Activated naive CD4-positive, alpha-beta T cell (primary cell): ENCODE data around the gene MEMO1.
"Not testable (repeated sequence)": the region's sequence is repeated elsewhere in the genome, so short reads cannot be mapped to it uniquely, and the experiment has no call there.

Experiments
- DNase-seq, 4 experiments: peaks; one replicate each; lab custom pipeline; 2025; lab: John Stamatoyannopoulos, UW

The MEMO1 gene

DNA sequence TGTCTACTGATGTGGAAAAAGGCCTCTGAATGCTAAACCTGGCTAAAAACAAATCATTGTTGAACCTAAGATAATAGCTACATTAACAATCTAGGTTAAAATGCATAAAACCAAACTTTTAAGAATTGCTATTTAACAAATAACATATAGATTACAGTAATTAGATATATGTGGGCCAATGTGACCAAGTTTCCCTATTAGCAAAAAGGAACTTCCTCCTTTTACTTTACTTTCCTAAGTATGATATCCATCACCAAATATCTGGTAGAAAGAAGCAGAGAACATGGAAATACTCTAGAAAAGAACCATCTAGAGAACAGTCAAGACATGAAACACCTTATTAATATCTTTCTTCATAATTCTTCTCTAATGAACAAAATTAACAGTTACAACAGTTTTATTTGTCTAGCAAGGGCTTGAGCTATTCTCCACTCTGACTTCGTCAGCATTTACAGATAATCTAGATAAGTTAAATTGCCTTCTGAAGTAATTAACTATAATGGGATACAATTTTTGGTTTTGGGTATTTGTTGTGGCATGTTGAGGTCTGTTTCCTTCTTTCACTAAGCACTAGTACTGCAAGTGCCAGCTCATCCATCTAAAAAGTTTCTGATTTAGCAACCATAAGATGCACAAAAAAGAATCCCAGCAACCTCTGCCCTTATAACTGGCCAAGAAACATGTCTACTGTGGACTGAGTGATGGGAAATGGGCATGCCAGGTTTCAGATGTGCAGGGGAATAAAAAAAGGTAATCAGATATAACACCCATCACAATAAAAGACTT, 53.3 kb downstream of the MEMO1 start:
- DNase-seq: no peak

DNA sequence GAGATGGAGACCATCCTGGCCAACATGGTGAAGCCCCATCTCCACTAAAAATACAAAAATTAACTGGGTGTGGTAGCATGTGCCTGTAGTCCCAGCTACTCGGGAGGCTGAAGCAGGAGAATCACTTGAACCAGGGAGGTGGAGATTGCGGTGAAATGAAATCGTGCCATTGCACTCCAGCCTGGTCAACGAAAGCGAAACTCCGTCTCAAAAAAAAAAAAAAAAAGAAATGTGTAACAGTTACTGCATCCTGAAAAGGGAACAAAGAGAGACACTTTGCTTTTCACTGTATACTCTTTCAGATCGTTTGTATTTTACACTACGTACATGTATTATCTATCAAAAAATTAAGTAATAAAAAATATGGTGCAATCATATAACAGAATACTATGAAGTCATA, 53.9 kb downstream of the MEMO1 start:
- DNase-seq: not testable (repeated sequence)

DNA sequence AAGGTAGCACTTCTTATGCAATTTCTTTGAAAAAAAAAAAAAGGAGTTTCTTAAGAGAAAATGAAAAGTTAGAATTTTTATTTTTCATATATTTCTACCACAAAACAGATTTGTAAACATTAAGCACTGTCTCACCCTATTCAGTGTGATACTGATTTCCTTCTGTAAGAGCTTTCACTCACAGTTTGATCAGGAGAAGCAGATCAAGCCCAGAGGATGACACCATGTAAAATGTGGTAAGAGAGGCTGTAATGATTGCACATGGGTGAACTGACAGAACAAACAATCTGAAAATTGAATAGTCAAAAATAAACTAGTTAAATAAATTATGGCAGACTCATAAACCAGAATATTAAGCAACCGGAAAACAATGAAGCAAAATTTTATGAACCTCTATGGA, 54.5 kb downstream of the MEMO1 start:
- no peak for DNase-seq

DNA sequence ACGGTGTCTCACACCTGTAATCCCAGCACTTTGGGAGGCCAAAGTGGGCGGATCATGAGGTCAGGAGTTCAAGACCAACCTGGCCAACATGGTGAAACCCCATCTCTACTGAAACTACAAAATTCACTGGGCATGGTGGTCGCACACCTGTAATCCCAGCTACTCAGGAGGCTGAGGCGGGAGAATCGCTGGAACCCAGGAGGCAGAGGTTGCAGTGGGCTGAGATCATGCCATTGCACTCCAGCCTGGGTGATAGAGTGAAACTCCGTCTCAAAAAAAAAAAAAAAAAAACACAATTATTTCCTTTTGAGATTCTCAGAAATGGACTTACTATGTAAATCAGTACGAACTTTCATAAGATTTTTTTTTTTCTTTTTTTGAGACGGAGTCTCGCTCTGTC, 57.7 kb downstream of the MEMO1 start:
- not testable (repeated sequence) for DNase-seq

DNA sequence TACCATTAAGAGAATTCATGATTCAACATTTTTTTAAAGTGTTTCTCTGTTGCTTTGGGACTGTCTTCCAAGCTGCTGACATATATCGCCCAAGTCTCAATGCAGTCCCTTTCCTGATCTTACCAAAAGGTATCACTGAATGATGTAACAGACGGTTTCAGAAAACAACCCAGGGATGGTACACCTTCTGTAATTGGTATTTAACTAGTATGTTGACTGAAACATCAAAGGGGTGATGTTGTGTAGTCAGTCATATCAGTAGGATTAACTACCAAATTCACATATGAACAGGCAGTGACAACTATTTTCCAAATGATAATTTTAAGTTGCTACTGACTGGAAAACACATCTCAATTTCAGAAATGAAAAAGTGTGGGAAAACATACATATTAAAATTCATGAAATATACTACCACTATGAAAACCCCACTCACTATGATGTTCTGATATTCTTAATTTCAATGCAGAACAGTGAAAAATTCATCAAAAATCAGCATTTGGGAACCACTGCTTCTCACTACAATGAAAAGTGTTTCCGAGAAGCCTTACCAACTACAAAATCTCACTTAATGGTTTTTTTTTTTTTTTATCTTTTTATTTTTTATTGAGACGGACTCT, 59.8 kb downstream of the MEMO1 start:
- no peak for DNase-seq

DNA sequence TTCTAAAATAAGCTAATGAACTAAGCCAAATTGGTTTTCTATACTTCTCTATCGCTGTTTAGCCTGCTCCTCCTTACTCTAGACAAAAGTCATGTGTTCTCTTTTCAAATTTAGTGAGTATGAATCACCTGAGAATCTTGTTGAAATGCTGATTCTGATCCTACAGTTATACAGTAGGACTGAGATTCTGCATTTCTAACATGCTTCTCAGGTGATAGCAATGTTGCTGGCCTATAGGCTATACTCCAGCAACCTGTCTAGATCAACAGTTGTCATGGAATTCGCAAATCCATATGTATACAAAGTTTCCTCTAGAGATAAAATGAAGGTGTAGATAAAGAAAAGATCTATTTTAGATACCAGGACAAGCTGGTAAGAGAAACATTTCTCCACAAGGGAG, 62.9 kb downstream of the MEMO1 start:
- no peak for DNase-seq

DNA sequence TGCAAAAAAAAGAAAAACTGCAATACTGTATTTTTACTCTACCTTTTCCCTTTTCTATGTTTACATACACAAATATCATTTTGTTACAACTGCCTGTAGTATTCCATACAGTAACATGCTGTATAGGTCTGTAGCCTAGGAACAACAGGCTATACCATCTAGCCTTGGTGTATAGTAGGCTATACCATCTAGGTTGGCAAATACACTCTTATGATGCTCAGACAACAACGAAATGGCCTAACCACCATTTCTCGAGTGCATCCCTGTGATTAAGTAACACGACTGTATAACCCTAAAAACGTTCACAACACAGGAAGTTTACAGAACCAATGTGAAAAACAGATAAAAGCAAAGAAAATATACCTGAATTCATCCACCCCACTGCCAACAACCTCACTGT, 64.0 kb downstream of the MEMO1 start:
- no peak for DNase-seq

DNA sequence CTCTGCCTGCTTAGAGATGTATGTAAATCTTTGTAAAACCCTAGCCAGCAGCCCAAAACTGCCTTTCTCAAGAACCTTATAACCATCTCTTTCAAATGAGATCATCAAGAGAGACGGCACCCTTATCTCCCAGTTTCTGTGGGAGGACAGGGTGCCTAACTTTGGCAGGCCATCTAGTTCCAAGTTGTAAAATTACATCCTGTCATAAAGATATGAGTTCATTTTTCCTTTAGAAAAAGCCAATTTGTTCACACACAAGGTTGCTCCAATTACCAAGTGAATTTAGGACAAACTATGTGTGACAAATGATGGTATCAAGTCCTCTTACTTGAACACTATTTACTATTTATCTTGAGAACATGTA, 65.3 kb downstream of the MEMO1 start:
- DNase-seq: no peak

DNA sequence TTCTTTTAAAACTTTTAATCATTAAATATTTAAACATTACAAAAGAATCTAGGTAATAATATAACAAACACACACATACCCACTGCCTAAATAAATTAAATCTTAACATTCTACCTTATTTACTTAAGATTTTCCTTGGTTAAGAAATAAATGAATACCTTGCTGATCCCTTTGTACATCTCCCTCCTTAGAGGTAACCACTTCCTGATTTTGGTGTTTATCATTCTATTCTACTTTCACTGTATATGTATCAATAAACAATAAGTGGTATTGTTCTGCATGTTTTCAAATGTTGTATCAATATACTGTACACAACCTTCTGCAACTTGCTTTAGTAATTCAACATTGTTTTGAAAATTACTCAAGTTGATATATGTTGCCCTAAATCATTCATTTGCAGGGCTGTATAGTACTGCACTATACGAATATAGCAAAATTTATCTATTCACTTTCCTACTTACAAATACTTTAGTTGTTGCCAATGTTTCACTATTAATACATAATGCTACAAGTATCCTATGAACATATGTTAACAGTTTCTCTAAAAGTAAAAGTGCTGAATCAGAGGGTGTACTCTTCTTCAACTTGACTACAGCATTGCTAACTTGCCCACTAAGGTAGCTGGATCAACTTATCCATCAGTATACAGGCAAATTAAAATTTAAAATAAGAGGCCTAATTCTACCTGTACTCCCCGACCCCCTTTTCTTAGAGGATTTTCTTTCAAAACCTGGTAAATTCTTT, 65.8 kb downstream of the MEMO1 start:
- DNase-seq: no peak

DNA sequence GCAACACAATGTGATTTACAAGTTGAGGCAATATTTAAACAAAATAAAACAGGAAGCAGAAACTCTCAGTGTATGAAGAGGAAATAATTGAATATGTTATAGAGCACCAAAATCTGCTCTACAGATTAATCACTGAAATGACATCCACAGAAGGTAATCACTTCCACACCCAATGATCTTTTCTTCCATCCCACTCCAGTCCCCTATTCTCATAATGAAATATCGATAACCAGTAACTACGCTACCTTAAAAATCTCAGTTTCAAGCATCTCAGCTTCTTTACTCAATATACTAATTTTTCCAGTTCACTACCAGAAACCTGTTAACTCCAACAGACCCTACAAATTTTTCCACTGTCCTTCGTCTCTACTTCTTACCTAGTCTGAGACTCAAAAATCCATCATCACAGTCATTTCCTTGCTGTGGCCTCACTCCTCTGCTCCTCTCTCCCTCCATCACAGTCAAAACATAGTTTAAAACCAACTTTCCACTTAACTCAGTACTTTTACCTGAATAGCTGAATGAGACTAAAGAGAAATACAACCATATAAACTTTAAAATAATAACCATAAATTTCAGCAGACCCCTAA, 67.1 kb downstream of the MEMO1 start:
- DNase-seq: no peak

DNA sequence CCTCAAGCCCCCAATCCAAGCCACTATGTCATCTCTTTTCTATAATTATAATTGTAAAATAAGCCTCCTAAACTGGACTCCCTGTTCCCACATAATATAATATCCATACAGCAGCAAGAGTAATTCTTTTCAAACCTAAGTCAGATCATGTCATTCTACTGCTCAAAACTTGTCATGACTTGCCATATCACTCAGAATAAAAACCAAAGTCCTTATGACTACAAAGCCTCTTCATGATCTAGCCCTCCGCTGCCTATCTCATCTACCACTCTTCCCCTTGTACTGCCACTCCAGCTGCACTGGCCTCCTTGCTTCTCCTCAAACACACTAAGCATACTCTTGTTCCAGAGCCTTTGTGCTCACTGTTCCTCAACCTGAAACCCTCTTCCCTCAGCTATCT, 69.9 kb downstream of the MEMO1 start:
- DNase-seq: no peak

DNA sequence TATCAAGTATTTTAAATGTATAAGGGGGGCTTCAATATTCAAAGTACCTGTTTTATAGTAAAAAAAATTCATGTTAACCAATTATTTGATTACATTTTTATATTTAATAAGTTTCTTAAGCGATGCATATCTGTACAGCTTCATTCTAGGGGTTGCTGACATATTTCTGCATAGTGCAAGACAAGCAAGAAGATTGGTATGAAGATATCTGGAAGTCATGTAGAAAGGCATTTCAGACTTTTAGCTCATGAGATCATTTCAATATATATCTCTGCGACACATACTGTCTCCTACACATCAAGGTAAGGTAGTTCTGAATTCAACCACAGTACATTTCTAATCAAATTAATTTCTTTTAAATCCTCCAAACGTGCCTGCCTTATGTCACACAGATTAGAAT, 73.1 kb downstream of the MEMO1 start:
- no peak for DNase-seq

DNA sequence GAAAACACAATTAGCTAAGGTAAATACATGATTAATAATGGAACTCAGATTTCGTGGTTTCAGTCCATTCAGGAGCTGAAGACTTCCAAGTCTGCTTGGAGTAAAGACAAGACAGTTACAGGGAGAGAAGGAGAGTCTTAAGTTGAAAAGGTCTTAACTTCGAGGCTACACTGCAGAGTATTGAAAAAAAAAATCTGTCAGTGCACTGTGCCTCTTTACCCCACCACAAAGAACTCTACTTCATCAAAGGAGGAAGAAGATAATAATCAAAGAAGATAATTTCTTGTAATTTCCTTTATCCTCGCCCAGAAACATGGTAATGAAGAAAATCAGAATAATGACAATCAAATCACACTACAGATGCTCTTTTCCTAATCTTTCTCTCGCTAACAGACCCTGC, 75.4 kb downstream of the MEMO1 start:
- DNase-seq: no peak

DNA sequence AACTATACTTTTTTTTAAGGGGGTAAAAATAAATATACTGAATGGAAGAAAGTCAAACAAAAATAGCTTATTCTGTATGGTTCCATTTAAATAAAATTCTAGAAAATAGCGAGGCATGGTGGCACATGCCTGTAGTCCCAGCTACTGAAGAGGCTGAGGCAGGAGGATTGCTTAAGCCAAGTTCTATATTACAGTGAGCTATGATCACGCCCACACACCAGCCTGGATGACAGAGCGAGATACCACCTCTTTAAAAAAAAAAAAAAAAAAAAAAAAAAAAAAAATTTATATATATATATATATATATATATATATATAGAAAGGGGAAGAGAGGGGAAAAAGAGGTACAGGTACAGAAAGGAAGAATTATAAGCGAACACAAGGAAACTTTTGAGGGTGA, 77.7 kb downstream of the MEMO1 start:
- DNase-seq: no peak

DNA sequence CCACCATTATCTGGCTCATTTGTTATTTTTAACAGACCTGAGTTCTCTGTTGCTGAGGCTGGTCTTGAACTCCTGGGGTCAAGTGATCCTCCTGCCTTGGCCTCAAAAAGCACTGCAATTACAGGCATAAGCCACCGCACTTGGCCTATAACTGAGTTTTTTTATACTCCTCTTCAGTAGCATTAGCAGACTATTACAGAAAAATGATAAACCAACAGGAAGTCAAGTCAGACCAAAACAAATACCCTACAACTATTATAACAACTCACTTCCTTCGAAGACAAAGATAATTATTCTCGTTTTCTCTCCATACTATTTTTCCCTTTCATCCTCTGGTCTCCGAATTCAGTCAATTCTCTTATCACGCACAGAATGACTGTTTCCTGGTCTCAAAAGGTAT, 78.2 kb downstream of the MEMO1 start:
- DNase-seq: no peak

DNA sequence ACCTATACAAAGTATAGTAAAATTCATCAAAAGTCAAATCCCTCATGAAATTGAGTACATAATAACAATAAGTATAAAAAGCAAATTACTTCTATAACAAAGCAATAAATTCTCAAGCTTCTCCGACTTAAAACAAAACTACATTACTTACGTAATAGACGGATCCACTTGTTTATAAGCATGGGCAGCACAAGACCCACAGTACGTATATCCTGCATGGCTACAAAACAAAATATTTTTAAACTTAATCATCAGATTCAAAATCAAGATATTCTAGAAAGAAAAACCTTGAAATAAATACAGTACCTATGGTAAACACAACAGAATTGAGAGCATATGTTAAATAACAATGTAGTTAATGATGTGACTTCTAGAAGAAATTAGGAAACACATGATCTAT, 78.9 kb downstream of the MEMO1 start:
- no peak for DNase-seq

DNA sequence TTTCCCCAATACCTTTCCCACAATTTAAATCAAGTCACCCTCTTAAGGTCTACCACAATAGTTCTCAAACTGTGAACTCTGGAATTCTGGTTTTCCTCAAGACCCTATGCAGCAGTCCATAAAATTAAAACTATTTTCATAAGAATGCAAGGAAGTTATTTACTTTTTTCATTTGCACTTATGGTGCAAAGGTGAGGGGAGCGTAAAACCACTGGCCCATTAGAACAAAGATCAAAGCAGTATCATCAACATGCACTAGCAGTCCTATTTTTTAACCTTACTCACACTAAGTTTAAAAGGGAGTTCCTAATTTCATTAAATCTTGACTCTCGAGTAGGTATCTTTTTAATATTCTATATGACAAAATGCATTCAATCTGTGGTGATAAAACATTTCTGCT, 85.3 kb downstream of the MEMO1 start:
- no peak for DNase-seq

DNA sequence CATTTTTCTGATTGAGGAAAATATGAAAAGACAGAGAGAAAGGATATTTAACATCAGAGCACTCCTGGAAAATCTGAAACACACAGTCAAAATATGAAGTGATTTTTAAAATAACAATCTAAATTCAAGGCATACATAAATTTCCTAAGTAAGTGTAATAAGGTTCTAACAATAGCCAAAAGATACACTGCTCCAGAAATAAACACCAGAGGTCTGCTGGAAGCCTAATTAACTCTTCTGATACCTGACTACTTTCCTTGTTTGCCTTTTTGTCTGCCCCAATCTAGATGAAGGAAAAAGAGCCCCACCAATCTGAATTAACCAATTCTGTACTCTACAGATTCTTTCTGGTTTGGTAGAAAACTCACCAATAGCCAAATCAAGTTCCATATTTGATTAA, 87.1 kb downstream of the MEMO1 start:
- no peak for DNase-seq

DNA sequence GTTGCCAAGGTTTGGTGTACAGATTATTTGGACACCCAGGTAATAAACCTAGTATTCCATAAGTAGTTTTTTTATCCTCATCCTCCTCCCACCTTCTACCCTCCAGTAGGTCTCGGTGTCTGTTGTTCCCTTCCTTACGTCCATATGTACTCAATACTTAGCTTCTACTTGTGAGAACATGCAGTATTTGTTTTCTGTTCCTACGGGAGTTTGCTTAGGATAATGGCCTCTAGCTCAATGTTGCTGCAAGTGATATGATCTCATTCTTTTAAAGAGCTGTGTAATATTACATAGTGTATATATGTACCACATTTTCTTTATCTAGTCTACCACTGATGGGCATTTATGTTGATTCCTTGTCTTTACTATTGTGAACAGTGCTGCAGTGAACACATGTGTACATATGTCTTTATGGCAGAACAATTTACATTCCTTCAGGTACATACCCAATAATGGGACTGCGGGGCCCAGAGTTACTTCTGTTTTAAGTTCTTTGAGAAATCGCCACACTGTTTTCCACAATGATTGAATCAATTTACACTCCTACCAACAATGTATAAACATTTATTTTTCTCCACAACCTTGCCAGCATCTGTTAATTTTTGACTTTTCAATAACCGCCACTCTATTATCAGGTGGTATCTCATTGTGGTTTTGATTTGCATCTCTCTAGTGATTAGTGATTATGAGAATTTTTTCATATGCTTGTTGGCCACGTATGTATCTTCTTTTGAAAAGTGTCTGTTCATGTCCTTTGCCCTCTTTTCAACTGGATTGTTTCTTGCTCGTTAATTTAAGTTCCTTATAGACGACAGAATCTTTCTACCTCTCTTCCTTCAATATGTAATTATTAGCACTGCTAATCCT, 88.0 kb downstream of the MEMO1 start:
- DNase-seq: no peak

DNA sequence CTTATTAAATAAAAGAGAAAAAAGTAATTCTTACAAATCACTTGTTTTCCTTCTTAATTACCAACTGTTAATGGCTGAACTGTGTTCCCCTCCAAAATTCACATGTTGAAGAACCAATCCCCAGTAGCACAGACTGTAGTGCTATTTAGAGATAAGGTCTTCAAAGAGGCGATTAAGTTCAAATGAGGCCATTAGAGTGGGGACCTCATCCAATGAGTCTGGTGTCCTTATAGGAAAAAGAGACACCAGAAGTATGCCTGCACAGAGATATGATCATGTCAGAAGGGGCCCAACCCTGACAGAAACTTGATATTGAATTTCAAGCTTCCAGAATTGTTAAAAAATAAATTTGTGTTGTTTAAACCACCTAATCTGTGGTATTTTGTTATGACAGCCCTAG, 89.8 kb downstream of the MEMO1 start:
- DNase-seq: no peak

DNA sequence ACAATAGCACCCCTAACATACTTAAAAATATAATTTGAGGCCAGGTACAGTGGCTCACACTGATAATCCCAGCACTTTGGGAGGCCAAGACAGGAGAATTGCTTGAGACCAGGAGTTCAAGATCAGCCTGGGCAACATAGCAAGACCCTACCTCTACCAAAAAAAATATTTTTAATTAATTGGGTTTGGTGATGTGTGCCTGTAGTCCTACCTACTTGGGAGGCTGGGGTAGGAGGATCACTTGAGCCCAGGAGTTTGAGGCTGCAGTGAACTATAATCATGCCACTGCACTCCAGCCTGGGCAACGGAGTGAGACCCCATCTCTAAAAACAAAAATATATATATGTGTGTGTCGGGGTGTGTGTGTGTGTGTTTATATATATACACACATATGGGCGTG, 91.3 kb downstream of the MEMO1 start:
- no peak for DNase-seq

DNA sequence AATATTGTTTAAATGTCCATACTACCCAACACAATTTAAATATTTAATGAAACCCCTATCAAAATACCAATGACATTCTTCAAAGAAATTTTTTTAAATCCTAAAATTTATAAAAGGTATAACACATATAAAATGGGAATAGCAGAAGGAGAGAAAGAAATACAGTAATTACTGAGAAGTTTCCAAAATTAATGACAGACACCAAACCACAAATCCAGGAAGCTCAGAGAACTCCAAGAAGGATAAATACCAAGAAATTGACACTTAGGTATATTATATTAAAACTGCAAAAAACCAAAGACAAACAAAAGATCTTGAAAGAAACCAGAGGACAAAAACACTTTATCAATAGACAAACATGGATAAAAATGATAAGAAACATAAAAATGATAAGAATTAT, 101.1 kb downstream of the MEMO1 start:
- DNase-seq: no peak
